Measurements from ENCODE around the gene ERCC8. TPM values are rescaled to one million over a fixed set of nuclear protein-coding genes. Genes with fewer than 3 reads are reported as not detected.
A peak's percentile ranks its signal among the peaks of the same experiment; 100 is the strongest.

ERCC8 gene
- total RNA-seq, 1 experiment from 2014 or later = 15.1 TPM

- no peak for DNase-seq (ENCODE audit: low read depth, low spot score)
- Histone ChIP-seq H3K27me3 (ENCODE audit: insufficient read depth, low read length) (no peaks in the 10 kb centered on the region), H3K9me2 (ENCODE audit: insufficient read depth) (no peaks in the 10 kb centered on the region), H3K4me2 (ENCODE audit: low read length) (no peak overlapping the region), H3K9ac (ENCODE audit: low read length) (no peak overlapping the region), H3K4me1 (ENCODE audit: control insufficient read depth in 1 of 2, insufficient read depth in 2 of 2, low read length in 2 of 2) (no peaks in the 10 kb centered on the region), H3K36me3 (ENCODE audit: control insufficient read depth in 1 of 2, insufficient read depth in 2 of 2, low read length in 2 of 2) (peaks cover 0 to 5% of the 10 kb centered on the region in 2 experiments; a peak in 3 of 4 replicates), H3K4me3 (replicated peaks in 1 of 2; ENCODE audit: low read depth in 1 of 2, low read length in 2 of 2) (no peak overlapping the region), H3K79me2 (ENCODE audit: insufficient read depth, low read length) (no peaks in the 10 kb centered on the region), H4K20me1 (ENCODE audit: insufficient read depth) (no peaks in the 10 kb centered on the region), H3K27ac (ENCODE audit: low read depth, low read length) (no peak overlapping the region), H3K9me3 (ENCODE audit: control insufficient read depth in 1 of 2, insufficient read depth in 1 of 2, low read depth in 1 of 2, low read length in 2 of 2) (no peaks in the 10 kb centered on the region), H2AFZ (ENCODE audit: low read depth, low read length, poor library complexity, severe bottlenecking) (no peak overlapping the region)
- no TSS peak for BruUV-seq (replicated peaks)
- no peak for ATAC-seq
- ChIA-PET CTCF (interaction anchor here (0.6 to 1.5 kb wide), 2 partner anchors 16 to 30 kb away, joined by 3 to 4 read pairs; partner anchors contain the start of genes ERCC8 and NDUFAF2), POLR2A (no interaction called here), RAD21 (ENCODE audit: low non-redundant PET in 1 of 2, low total read pairs in 2 of 2, uncharacterized antibody in 2 of 2, unreplicated experiment in 2 of 2) (interaction anchor here in 1 of 2 experiments (0.5 kb wide), 1 partner anchor 253 kb away, joined by 4 read pairs; no protein-coding TSS in a partner anchor)
- intact Hi-C loops (cut with micrococcal nuclease) = loop anchor here (5.0 to 10.0 kb wide), 2 partner anchors 252 to 644 kb away; no protein-coding TSS in a partner anchor
- TF ChIP-seq ZFX (IDR thresholded peaks at IDR 0.05) = no peak
- TF ChIP-seq CEBPB (IDR thresholded peaks at IDR 0.05; ENCODE audit: low read depth) = no peak
- TF ChIP-seq MAX (IDR thresholded peaks at IDR 0.05) = no peak
- no peak for TF ChIP-seq TCF7L2 (IDR thresholded peaks at IDR 0.05; ENCODE audit: borderline replicate concordance, extremely low read depth, insufficient read depth, insufficient read length)
- TF ChIP-seq ZBTB33 (IDR thresholded peaks at IDR 0.05; ENCODE audit: extremely low read depth, insufficient replicate concordance, low read length) = no peak
- no peak for TF ChIP-seq YY1 (IDR thresholded peaks at IDR 0.05; ENCODE audit: extremely low read depth, insufficient replicate concordance, low read depth, low read length)
- peak in 2 of 3 experiments; percentile 28 to 49; a peak in 3 of 6 replicates for TF ChIP-seq CTCF (IDR thresholded peaks at IDR 0.05 in 2 of 3, conservative IDR thresholded peaks at IDR 0.05 in 1 of 3; ENCODE audit: borderline replicate concordance in 1 of 3, insufficient read depth in 1 of 3, low read depth in 2 of 3, low read length in 2 of 3)
- no peak for TF ChIP-seq POLR2AphosphoS5 (IDR thresholded peaks at IDR 0.05; ENCODE audit: low read depth, low read length)
- TF ChIP-seq RAD21 (IDR thresholded peaks at IDR 0.05; ENCODE audit: low read depth) = peak; percentile 52
- no peak for TF ChIP-seq FOSL1 (IDR thresholded peaks at IDR 0.05; ENCODE audit: low read depth)
Measured at GRCh38 chr5:60929024-60929423, 15.8 kb downstream of the ERCC8 start.
